Measurements from ENCODE around the gene INTS4.

The INTS4 gene

DNA sequence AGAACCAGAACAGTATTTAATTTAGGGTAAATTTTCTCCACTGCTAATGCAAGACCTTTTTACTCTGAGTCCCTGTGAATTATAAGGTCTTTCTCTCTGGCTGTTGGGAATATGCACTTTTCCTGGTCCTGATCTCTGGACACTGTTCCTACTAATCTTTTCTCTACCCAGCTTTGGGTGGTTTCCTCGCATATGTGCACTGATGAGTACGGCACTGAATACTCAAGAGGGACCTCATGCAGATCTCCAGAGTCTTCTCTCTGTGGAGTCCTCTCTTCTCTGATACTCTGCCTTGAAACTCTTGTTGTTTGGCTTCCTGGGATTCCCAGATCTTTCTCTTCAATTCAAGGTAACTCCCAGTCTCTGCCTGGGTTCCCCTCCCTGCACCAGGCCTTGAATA, 14.6 kb upstream of the INTS4 start:
- no peak for TF ChIP-seq SIN3A (IDR thresholded peaks at IDR 0.05; ENCODE audit: borderline replicate concordance, insufficient read depth, low read length)
- TF ChIP-seq TAF1 (IDR thresholded peaks at IDR 0.05; ENCODE audit: borderline replicate concordance, insufficient read depth, low read length): no peak
- no peak for TF ChIP-seq FOXP2 (optimal IDR thresholded peaks at IDR 0.05; ENCODE audit: borderline replicate concordance, extremely low read depth, extremely low read length, insufficient read depth)
- TF ChIP-seq POLR2AphosphoS5 (IDR thresholded peaks at IDR 0.05; ENCODE audit: low read depth, low read length): no peak
- TF ChIP-seq, protein P1, sequence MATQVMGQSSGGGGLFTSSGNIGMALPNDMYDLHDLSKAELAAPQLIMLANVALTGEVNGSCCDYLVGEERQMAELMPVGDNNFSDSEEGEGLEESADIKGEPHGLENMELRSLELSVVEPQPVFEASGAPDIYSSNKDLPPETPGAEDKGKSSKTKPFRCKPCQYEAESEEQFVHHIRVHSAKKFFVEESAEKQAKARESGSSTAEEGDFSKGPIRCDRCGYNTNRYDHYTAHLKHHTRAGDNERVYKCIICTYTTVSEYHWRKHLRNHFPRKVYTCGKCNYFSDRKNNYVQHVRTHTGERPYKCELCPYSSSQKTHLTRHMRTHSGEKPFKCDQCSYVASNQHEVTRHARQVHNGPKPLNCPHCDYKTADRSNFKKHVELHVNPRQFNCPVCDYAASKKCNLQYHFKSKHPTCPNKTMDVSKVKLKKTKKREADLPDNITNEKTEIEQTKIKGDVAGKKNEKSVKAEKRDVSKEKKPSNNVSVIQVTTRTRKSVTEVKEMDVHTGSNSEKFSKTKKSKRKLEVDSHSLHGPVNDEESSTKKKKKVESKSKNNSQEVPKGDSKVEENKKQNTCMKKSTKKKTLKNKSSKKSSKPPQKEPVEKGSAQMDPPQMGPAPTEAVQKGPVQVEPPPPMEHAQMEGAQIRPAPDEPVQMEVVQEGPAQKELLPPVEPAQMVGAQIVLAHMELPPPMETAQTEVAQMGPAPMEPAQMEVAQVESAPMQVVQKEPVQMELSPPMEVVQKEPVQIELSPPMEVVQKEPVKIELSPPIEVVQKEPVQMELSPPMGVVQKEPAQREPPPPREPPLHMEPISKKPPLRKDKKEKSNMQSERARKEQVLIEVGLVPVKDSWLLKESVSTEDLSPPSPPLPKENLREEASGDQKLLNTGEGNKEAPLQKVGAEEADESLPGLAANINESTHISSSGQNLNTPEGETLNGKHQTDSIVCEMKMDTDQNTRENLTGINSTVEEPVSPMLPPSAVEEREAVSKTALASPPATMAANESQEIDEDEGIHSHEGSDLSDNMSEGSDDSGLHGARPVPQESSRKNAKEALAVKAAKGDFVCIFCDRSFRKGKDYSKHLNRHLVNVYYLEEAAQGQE (IDR thresholded peaks at IDR 0.05; ENCODE audit: insufficient read depth in 1 of 2, low read depth in 2 of 2, low read length in 2 of 2): no peak

DNA sequence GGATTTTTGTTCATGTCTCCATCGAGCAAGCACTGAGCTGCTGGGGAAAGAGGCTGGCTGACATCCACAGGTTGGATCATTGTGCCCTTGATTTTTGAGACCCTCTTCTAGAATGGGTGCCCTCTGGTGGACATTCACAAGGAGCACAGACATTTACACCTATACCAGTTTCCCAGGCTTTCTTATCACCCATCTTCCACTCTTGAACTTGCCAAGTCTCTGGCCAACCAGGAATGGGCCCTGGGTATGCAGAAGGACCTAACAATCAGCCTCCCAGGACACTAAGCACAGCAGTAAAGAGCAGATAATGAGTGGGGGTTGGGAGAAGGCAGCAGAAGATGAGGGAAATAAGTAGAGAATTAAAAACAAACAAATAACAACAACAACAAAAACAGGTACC, 5.7 kb upstream of the INTS4 start:
- TF ChIP-seq TAF1 (IDR thresholded peaks at IDR 0.05; ENCODE audit: borderline replicate concordance, insufficient read depth, low read length): no peak
- no peak for TF ChIP-seq SIN3A (IDR thresholded peaks at IDR 0.05; ENCODE audit: borderline replicate concordance, insufficient read depth, low read length)
- no peak for TF ChIP-seq POLR2AphosphoS5 (IDR thresholded peaks at IDR 0.05; ENCODE audit: low read depth, low read length)
- no peak for TF ChIP-seq FOXP2 (optimal IDR thresholded peaks at IDR 0.05; ENCODE audit: borderline replicate concordance, extremely low read depth, extremely low read length, insufficient read depth)
- TF ChIP-seq, protein P1 (IDR thresholded peaks at IDR 0.05; ENCODE audit: insufficient read depth in 1 of 2, low read depth in 2 of 2, low read length in 2 of 2): no peak

DNA sequence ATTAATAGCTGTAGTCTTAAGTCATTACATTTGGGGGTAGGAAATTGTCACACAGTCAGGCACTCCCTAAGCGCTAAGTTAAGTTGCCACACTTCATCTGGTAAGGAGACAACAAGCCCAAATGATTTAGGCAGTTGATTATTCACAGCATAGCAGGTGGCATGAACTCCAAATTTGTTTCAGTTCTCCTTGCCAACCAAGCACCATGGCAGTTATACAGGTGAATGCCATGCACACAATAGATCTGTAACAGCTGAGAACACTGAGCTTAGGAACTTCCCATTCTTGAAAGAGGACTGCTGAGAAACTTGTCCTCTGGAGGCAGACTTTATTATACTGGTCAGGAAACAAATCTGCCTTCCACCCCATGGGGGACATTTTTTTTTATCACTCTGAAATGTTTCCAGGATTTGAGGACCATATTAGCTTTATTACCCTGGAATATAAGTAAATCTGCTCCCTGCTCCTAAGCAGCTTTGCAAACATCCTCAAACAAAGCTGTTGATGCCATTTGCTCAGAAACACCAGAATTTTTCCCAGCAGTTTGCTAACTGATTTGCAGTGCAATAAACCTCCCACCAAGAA, 5.1 kb upstream of the INTS4 start:
- TF ChIP-seq, protein P1 (IDR thresholded peaks at IDR 0.05; ENCODE audit: insufficient read depth in 1 of 2, low read depth in 2 of 2, low read length in 2 of 2): no peak
- no peak for TF ChIP-seq SIN3A (IDR thresholded peaks at IDR 0.05; ENCODE audit: borderline replicate concordance, insufficient read depth, low read length)
- no peak for TF ChIP-seq POLR2AphosphoS5 (IDR thresholded peaks at IDR 0.05; ENCODE audit: low read depth, low read length)
- no peak for TF ChIP-seq FOXP2 (optimal IDR thresholded peaks at IDR 0.05; ENCODE audit: borderline replicate concordance, extremely low read depth, extremely low read length, insufficient read depth)
- no peak for TF ChIP-seq TAF1 (IDR thresholded peaks at IDR 0.05; ENCODE audit: borderline replicate concordance, insufficient read depth, low read length)

DNA sequence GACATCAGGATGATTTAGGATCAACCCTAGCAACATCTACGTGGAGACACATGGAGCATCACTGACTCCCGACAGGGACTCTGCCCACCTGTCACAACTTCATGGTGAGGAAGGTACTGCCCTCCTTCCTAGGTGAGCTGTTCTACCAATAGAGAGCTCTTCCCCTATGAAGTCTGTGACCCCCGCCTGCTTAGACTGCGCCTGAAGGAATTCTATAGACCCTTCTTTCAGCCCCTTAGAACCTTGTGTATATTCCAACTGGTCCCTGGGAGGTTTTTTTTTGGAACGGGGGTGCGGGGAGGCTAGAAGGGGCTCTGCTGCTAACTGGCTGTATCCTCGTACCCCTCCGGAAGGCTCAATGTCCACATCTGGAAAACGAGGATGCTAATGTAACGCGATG, 566 bp downstream of the INTS4 start:
- TF ChIP-seq FOXP2 (optimal IDR thresholded peaks at IDR 0.05; ENCODE audit: borderline replicate concordance, extremely low read depth, extremely low read length, insufficient read depth) (no peak), TAF1 (IDR thresholded peaks at IDR 0.05; ENCODE audit: borderline replicate concordance, insufficient read depth, low read length) (no peak), POLR2AphosphoS5 (IDR thresholded peaks at IDR 0.05; ENCODE audit: low read depth, low read length) (no peak), SIN3A (IDR thresholded peaks at IDR 0.05; ENCODE audit: borderline replicate concordance, insufficient read depth, low read length) (no peak)
- TF ChIP-seq, protein P1 (IDR thresholded peaks at IDR 0.05; ENCODE audit: insufficient read depth in 1 of 2, low read depth in 2 of 2, low read length in 2 of 2): no peak

All from PFSK-1 (cell line).